Measurements from ENCODE around the gene ANTKMT.

The ANTKMT gene

GRCh38 chr16:709566-710499 lies 11.1 kb upstream of the ANTKMT start:
- TF ChIP-seq TAF1 (IDR thresholded peaks at IDR 0.05; ENCODE audit: borderline replicate concordance, insufficient read depth, low read length), result no peak
- TF ChIP-seq REST (IDR thresholded peaks at IDR 0.05; ENCODE audit: insufficient read depth in 1 of 2, low read depth in 2 of 2, low read length in 2 of 2), result no peak
- TF ChIP-seq POLR2AphosphoS5 (IDR thresholded peaks at IDR 0.05; ENCODE audit: low read depth, low read length), result no peak
- TF ChIP-seq FOXP2 (optimal IDR thresholded peaks at IDR 0.05; ENCODE audit: borderline replicate concordance, extremely low read depth, extremely low read length, insufficient read depth), result no peak
- TF ChIP-seq SIN3A (IDR thresholded peaks at IDR 0.05; ENCODE audit: borderline replicate concordance, insufficient read depth, low read length), result no peak

- TF ChIP-seq FOXP2 (optimal IDR thresholded peaks at IDR 0.05; ENCODE audit: borderline replicate concordance, extremely low read depth, extremely low read length, insufficient read depth) (no peak), POLR2AphosphoS5 (IDR thresholded peaks at IDR 0.05; ENCODE audit: low read depth, low read length) (no peak), SIN3A (IDR thresholded peaks at IDR 0.05; ENCODE audit: borderline replicate concordance, insufficient read depth, low read length) (no peak), TAF1 (IDR thresholded peaks at IDR 0.05; ENCODE audit: borderline replicate concordance, insufficient read depth, low read length) (no peak), REST (IDR thresholded peaks at IDR 0.05; ENCODE audit: insufficient read depth in 1 of 2, low read depth in 2 of 2, low read length in 2 of 2) (no peak)
Observed at GRCh38 chr16:710500-711075, 10.4 kb upstream of the ANTKMT start.

- TF ChIP-seq FOXP2 (optimal IDR thresholded peaks at IDR 0.05; ENCODE audit: borderline replicate concordance, extremely low read depth, extremely low read length, insufficient read depth) (no peak), REST (IDR thresholded peaks at IDR 0.05; ENCODE audit: insufficient read depth in 1 of 2, low read depth in 2 of 2, low read length in 2 of 2) (no peak), POLR2AphosphoS5 (IDR thresholded peaks at IDR 0.05; ENCODE audit: low read depth, low read length) (no peak), SIN3A (IDR thresholded peaks at IDR 0.05; ENCODE audit: borderline replicate concordance, insufficient read depth, low read length) (no peak), TAF1 (IDR thresholded peaks at IDR 0.05; ENCODE audit: borderline replicate concordance, insufficient read depth, low read length) (no peak)
Observed at GRCh38 chr16:711084-711483, 9.9 kb upstream of the ANTKMT start.

- no peak for TF ChIP-seq SIN3A (IDR thresholded peaks at IDR 0.05; ENCODE audit: borderline replicate concordance, insufficient read depth, low read length)
- no peak for TF ChIP-seq FOXP2 (optimal IDR thresholded peaks at IDR 0.05; ENCODE audit: borderline replicate concordance, extremely low read depth, extremely low read length, insufficient read depth)
- TF ChIP-seq TAF1 (IDR thresholded peaks at IDR 0.05; ENCODE audit: borderline replicate concordance, insufficient read depth, low read length), result no peak
Observed at GRCh38 chr16:711548-712320, 9.2 kb upstream of the ANTKMT start.

GRCh38 chr16:714079-714478 lies 6.9 kb upstream of the ANTKMT start:
- no peak for TF ChIP-seq REST (IDR thresholded peaks at IDR 0.05; ENCODE audit: insufficient read depth in 1 of 2, low read depth in 2 of 2, low read length in 2 of 2)
- no peak for TF ChIP-seq TAF1 (IDR thresholded peaks at IDR 0.05; ENCODE audit: borderline replicate concordance, insufficient read depth, low read length)
- peak; percentile 39; the same call in 1 of the 2 replicates for TF ChIP-seq POLR2AphosphoS5 (IDR thresholded peaks at IDR 0.05; ENCODE audit: low read depth, low read length)
- TF ChIP-seq FOXP2 (optimal IDR thresholded peaks at IDR 0.05; ENCODE audit: borderline replicate concordance, extremely low read depth, extremely low read length, insufficient read depth), result no peak
- no peak for TF ChIP-seq SIN3A (IDR thresholded peaks at IDR 0.05; ENCODE audit: borderline replicate concordance, insufficient read depth, low read length)
